ENCODE results near the gene GCSAM. TPM values are rescaled to one million over a fixed set of nuclear protein-coding genes. Genes with fewer than 3 reads are reported as not detected.

GCSAM gene
- total RNA-seq, 2 experiments from 2014 or later: 11.8 to 14.6 TPM

Small RNAs within 50 kb of the gene (microRNA-seq; reads per million reads assigned to microRNA genes)
- gene MIR567: not detected

Other genes with a start within 250 kb of the GCSAM start
- gene ABHD10, start 154.2 kb downstream of the GCSAM start, total RNA-seq: 10 to 100 TPM; 39.4 to 40.4 TPM
- gene TAGLN3, start 134.3 kb downstream of the GCSAM start, total RNA-seq: not detected
- not detected for gene TMPRSS7, start 98.5 kb downstream of the GCSAM start, total RNA-seq
- gene C3orf52, start 46.9 kb downstream of the GCSAM start, total RNA-seq: 1 to 10 TPM; 2.1 to 3.1 TPM
- gene SLC9C1, start 161.0 kb upstream of the GCSAM start, total RNA-seq: not detected
- gene CD200, start 199.9 kb upstream of the GCSAM start, total RNA-seq: 1 to 10 TPM; 1.7 to 2.1 TPM

All from activated naive CD8-positive, alpha-beta T cell treated with anti-CD3 and anti-CD28 coated beads, Interleukin-2, amount 10 ng/mL, durations not matched to agents 7 days and 5 days (primary cell).